DMS53 (cell line): ENCODE measurements around the gene SRBD1.

ENCODE experiments used
- DNase-seq: peaks from one replicate; lab custom pipeline; 2025; lab: John Stamatoyannopoulos, UW

SRBD1 gene

DNA sequence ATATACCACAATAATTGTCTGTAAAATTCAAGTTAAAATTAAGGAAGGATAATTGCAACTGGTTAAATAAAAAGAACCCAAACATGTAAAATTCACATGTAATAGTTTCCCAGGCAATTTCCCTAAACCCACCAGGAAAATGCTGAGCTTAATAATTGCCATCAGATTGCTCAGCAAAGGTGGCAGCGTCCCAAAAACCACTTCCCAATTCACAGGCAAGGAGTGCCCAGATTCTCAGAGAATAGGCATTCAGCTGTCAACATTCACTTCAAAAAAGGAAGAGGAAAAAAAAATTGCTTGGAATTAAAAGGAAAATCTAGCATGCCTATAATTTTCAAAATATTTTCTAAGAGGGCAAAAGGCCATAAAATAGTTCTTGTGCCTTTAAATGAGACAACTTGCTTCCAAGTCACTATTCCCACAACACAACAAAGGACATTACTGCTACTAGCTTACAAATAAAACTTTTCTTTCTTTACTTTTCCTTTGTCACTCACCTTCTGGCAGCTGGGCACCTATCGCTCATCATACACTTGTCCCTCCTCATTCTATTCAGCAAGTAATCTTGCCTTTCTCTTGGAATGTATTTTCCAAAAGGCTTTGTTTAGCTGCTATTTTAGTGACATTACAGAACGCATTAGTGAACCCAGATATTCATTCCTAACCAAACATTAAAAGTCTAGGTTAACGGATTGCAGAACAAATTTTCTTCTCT lies 15.2 kb downstream of the SRBD1 start:
- no peak for DNase-seq

DNA sequence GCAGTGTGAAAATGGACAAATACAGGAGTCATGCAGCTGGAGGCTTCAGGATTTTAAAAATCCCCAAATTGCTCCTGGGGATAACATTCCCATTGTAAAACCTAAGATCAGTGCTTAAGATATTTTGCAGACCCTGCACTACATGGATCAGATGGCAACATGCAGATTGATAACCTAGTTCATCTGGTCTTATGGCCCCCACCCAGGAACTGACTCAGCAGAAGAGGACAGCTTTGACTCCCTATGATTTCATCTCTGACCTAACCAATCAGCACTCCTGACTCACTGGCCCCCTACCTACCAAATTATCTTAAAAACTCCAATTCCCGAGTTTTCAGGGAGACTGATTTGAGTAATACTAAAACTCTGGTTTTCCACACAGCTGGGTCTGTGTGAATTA lies 20.0 kb downstream of the SRBD1 start:
- DNase-seq: no peak

DNA sequence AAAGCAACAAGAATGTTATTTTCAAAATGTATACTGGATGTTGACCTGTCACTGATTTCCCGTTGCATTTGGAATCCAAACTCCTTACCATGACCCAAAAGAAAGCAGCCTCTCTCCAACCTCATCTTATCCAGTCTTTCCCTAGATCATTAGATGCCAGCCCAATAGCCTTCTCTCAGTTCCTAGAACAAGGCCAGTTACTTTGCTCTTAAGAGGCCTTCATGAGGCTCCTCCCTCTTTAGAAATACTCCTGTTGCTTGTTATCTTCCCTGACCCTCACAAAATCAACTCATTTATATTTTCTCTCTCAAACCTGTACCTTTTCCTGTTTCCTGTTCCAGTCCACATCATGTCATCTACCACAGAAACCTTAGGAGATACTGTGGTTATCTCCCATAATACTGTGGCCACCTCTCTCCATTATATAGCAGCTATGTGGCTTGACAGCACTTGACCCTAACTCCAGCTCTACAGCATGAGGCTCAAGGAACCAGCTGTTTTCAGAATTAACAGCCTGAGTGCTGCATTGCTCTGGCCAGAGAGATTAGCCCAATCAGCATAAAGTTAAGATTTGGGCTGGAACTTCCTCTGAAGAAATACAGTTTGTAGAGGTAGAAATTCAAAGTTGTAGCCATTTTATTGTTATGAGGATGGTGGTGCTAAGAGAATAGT lies 22.8 kb downstream of the SRBD1 start:
- DNase-seq: no peak

DNA sequence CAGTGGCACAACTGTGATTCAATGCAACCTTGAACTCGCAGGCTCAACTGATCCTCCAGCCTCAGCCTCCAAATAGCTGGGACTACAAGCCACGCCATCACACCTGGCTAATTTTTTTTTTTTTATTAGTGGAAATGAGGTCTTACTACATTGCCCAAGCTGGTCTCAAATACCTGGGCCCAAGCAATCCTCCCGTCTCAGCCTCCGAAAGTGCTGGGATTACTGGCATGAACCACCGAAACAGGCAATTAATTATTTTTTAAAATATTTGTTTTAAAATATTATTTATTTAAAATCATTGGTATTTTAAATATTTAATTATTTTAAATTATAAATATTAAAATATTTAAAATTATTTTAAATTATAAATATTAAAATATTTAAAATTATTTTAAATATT lies 24.5 kb downstream of the SRBD1 start:
- DNase-seq: no peak

DNA sequence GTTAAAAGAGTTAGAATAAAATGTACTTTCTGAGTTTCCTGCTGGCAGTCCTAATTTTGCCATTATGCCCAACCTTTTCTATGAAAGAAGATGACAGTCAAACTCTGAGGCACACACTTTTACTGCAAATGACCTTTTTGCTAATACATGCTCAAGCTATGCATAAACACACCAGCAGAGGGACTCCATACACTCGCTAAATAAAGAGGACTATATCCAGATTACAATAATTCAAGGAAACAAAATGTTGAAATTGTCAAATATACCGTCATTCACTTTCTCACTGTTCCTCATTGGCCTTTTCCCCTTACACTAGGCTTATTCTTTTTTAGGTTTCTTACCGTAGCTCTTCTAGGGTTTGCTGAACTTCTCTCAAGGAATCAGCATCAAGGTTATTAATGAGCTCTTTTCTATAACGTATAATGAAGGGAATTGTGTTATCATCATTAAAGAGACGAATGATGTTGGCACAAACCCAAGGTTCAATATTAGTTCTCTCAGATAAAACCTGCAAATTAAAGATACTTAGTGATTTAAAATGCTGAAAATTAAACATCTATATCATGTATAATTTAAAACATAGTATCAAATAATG lies 25.7 kb downstream of the SRBD1 start:
- peak; percentile 64 for DNase-seq

DNA sequence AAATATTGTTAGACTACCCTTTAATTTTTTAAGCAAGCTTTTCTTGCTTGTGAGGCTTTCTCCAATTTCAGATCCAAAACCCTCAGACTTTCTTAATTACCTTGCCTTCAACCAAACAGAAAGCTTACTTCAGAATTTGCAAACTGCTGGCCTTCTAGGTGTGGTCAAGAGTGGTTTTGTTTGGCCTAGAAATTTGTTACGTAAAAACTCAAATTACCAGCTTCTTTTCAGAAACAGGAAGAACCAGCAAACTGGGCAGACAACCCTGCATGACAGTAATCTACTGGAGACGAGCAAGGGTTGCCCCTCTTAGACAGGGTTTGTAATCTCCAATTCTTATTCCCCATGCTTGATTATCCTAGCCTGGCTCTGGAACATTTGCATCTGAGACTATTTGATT lies 27.1 kb downstream of the SRBD1 start:
- DNase-seq: no peak

DNA sequence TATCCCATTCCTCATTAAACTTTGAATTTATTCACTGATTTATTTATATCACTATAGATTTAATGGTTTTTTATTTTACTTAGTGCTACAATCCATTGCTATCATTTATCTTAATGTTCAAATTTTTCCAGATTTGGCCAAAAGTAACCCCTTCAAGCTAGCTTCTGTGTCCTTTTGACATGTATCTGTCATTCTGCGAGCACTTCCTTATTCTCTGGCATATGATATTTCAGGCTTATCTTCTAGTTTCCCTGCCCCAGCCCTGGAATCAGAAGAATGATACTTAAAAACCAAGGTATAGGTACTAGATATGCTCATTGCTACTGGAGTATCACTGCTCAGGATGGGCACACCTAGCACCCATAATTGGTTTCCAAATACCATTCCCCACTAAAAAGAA lies 28.5 kb downstream of the SRBD1 start:
- DNase-seq: no peak

DNA sequence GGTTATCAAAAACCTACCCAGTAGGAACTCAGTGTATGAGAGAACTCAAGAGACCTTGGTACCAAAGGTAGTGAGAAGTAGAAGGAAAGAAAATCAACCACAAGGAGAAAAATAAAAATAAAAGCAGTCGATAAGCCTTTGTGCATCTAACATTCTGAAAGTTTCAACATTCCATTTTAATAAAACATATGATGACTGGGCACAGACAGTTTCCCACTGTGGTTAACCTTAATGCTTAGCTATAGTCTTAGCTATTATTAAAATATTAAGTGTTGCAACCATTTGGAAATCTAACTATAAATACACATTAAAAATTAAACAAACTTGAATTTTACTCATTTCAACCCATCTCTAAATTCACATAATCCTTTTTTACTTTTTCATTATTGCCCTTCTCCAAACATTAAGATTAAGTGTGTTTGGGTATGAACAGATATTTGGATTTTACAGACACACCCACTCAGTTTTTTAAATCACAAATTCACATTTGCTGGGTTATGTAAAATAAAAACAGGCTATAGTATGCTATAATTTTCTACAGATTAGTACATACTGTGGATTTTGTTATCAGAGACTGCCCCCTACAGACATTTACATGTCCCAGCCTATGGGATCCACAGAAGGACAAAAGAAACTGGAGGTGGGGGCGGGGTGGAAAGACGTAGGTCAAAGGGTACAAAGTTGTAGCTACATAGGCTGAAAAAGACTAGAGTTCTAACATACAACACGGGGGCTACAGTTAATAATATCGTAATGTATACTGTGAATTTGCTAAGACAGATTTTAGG lies 32.8 kb downstream of the SRBD1 start:
- DNase-seq: peak; percentile 45

DNA sequence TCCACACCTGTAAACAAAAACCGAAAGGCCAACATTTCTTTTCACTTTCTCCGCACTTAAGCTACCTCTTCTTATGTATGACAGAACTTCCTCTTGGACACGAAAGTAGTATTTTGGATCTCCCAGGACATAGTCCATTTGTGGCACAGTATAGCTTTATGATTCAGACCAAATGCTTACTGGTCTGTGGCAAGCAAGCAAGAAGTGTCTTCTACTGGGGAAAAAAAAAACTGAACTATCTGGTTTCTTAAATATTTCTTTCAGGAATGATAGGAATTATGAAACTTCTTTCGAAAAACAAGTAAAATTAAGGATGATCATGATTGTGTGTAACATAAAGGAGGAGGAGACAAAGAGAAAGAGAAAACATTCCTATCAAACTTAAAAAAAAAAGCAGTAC lies 33.6 kb downstream of the SRBD1 start:
- no peak for DNase-seq

DNA sequence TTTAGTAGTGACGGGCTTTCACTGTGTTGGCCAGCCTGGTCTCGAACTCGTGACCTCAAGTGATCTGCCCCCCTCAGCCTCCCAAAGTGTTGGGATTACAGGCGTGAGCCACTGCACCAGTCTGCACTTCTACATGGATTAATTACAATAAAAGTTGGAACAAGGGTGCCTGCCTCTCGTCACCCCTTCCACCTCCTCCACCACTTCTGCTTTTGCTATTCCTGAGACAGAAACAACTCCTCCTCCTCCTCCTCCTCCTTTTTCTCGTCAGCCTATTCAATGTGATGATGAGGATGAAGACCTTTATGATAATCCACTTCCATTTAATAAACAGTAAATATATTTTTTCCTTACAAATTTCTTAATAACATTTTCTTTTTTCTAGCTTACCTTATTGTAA lies 35.2 kb downstream of the SRBD1 start:
- DNase-seq: no peak

DNA sequence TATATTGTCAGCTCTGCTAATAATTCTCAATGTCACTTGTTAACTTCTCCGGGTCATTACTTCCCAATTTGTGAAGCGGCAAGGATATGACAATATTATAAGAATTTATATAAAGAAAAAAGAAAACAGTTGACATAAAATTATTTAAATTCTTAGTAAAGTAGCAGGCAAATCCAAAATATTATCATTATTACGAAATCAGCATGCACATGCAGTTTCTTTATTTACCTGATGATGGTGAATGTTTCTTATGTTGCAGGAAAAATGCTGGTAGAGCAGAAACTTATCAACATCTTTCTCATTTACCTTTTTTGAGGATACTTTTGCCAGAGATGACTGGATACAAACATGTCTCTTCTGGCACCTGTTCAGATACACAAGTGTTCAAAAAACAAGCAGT lies 38.1 kb downstream of the SRBD1 start:
- DNase-seq: no peak

DNA sequence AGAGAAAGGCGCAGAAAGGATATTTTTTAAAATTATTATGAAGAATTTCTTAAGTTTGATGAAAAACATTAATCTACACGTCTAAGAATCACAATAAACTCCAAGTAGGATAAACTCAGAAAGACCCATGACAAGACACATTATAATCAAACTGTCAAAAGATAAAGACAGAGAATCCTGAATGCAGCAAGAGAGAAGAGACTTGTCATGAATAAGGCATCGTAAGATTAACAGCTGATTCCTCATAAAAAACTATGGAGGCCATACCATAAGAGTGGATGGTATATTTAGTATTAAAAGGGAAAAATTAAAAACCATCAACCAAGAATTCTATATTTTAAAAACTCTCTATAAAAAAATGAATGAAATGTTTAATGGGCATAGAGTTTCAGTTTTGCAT lies 39.1 kb downstream of the SRBD1 start:
- no peak for DNase-seq

DNA sequence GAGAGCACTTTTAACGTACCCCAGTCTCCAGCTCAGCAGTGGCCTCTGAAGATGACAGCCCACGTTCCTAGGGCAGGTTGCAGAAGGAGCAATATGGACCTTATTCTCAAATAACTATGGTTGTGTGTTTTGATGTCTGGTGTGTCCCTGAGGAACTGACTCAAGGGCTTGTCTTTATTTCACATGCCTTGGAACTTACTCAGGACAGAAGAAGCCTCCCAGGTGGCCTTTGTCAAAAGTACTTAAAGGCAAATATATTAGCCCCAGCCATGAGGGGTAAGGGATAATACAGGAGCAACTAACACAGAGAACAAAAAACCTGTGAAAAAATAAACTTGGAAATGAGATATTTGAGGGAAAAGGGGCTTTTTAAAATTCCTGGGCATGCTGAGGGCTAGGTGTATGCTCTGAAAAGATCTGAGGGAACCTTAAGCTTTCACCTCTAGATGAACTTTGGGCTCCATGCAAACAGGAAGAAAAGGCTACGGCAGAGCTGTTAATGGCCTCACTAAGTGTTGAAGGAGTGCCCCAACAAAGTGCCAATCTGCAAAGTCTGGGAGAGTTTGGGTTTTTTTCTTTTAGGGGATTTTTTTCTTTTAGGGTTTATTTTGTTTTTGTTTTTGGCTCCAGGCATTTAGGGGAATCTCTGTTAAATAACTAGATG lies 40.3 kb downstream of the SRBD1 start:
- DNase-seq: no peak

DNA sequence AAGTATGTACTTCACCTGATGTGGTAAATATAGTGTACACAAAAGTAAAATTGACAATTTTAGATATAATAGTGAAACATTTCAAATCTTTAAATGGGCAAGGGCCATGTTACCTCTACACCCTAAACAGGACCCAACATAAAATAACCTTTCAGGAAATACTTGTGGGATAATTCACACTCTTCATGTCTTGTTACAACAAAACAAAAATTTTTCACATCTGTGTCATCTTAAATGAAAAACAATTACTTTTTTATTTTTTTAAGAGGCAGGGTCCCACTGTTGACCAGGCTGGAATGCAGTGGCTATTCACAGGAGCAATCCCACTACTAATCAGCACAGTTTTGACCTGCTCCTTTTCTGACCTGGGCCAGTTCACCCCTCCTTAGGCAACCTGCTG lies 42.1 kb downstream of the SRBD1 start:
- no peak for DNase-seq

DNA sequence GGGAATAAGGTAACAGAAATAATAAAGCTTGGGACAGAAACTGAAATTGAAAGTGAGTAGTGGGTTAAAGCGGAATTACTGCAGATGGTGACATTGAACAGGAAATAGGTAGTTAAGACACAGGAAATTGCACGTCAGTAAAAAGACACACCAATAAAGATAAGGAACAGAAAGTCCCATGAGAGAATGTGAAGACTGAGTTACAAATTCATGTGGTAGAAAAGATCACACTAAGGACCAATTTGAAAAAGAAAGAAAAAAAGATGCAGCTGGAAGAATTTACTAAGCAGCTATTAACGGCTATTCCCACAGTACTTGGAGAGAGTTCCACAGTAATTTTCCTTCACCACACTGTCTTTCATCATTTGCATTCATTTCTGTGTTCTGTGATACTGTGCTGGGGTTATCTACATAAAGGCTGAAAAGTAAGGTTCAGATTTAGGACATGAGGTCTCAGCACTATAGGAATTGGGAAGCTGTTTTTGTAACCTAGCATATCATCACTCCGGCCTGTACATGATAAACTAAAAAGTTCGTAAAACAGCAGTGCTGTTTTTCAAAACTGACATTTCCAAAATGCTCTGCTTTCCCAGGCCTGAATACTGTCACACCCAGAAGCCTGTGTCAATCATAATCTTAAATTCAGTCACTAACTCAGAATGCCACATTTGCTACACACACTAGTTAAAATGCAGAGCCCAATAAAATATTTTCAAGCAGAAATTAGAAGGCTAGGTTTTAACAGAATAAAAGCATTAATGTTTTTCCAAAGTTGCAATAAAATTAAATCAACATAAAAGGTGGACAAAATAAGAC lies 42.9 kb downstream of the SRBD1 start:
- DNase-seq: no peak

DNA sequence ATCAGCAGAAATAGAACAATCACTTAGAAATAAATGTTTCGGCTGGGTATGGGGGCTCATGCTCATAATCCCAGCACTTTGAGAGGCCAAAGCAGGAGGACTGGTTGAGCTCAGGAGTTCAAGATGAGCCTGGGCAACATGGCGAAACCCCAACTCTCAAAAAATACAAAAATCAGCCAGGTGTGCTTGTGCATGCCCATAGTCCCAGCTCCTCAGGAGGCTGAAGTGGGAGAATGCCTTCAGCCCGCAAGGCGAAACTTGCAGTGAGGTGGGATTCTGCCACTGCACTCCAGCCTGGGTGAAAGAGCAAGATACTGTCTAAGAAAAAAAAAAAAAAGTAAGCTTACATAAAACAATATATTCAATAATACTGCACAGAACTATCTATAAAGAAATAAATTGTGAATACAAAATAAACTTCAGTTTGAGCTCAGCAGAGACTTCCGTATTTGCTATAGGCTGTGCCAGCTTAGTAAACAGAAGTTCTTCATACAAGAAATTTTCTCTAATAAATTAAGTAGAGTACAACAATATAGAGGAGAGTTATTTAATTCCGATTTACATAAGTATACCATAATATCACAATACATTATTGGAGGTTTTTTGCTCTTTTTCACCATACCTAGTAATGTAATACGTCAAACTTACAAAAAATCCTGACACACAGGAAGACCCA lies 43.6 kb downstream of the SRBD1 start:
- no peak for DNase-seq

DNA sequence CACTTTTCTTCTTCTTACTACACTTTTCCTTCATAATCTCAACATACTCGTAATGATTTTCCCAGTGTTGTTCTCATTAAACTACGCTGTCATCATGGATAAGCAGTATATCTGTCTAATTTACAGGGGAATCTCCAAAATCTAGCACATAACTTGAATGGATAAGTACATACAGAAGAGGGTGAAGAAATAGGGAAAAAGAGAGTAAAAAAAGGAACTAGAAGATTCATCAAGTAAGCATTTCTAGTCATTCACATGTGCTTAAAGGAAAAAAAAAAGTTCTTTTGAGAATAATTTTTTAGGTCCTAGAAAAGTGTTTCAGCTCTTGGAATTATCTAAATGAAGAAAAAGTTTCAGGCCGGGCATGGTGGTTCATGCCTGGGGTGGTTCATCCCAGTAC lies 51.6 kb downstream of the SRBD1 start:
- DNase-seq: no peak

DNA sequence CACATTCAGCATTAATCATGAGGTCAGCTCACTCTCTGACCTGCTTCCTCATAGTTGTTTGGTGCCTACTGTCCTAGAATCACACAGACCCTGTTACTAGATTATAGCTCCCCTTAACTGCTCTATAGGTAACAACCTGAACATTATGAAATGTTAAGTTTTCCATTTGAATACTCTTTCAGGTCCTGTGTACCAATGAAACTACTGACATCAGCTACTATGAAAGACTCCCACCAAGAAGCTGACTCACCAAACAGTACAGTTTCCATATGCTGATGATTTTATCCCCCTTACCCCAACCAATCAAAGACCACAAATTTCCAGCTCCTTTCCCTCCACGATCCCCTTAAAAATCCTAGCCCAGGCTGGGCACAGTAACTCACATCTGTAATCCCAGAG lies 56.3 kb downstream of the SRBD1 start:
- DNase-seq: no peak

DNA sequence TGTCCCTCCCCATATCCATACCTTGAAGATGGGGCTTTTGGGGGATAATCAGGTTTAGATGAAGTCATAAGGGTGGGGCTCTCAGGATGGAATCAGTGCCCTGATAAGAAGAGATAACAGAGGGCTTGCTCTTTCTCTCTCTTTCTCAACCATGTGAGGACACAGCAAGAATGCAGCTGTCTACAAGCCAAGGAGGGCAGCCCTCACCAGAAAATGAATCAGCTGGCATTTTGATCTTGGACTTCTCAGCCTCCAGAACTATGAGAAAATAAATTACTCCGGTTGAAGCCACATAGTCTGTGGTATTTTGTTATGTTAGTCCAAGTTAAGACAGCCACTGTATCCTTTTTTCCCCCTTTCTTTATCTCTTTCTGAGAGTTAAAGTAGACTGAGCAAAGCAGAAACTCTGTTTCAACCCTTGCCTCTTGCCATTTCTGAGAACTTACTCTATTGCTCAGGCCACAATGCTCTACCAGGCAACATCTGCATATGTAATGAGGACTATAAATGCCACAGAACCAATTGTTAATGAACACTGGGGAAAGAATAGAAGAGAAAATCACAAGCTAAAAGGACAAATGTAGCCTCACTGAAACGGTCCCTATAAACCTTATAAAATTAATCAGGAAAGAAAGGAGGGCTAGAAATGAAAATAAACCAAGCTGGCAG lies 56.9 kb downstream of the SRBD1 start:
- DNase-seq: no peak

DNA sequence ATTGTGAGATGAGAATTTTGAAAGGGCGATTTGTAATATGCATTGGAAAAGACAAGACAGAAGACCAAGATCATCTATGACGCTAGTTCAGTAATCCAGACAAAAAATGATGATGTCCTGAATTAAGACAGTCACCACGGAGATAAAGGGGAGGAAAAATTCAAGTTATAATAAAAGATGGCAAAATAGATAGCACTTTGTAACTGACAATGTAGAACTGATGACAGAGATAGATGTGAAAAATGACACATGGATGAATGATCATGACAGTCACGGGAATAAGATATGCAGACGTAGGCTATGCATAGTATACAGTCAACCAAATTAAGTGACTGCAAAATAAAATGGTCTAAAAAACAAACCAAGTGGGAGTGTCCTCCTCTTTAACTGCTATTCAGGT lies 59.2 kb downstream of the SRBD1 start:
- DNase-seq: no peak
